Adrenal gland (tissue), 12 donors: ENCODE data around the gene PPP6R2. TPM values are rescaled to one million over a fixed set of nuclear protein-coding genes. Genes with fewer than 3 reads are reported as not detected.
A peak's percentile ranks its signal among the peaks of the same experiment; 100 is the strongest.

Experiments used
- DNase-seq, 7 donors: peaks; one replicate each; pipeline ENCODE4 v3.0.0-alpha.2; 2019 to 2020
- H3K27ac ChIP-seq, 5 donors: fragments of 200-600 bp; sonication (generic) in 4 of 5; 1 replicate in 3 of 5; 2 replicates in 2 of 5; pipeline versions ENCODE4 v1.5.1 to v1.8.0; 2016 to 2020; ENCODE audit warnings: mild to moderate bottlenecking in 1 of 5
- H3K27me3 ChIP-seq: fragments of 200-600 bp; 2 replicates; pipeline ENCODE4 v1.8.0; 2021
- H3K36me3 ChIP-seq, 2 donors: fragments of 200-600 bp; replicated peaks in 1 of 2; 1 replicate in 1 of 2; 2 replicates in 1 of 2; pipeline versions ENCODE4 v1.5.1 to v1.8.0; 2018 to 2022
- H3K4me1 ChIP-seq, 2 donors: fragments of 200-600 bp; replicated peaks in 1 of 2; 1 replicate in 1 of 2; 2 replicates in 1 of 2; pipeline versions ENCODE4 v1.5.1 to v1.8.0; 2018 to 2021
- H3K4me3 ChIP-seq, 4 donors: fragments of 200-600 bp; sonication (generic) in 3 of 4; one replicate each; pipeline ENCODE4 v1.5.1; 2016 to 2018
- H3K9me3 ChIP-seq, 3 donors: fragments of 200-600 bp; sonication (generic) in 1 of 3; replicated peaks in 1 of 3; 1 replicate in 2 of 3; 2 replicates in 1 of 3; pipeline versions ENCODE4 v1.5.1 to v1.8.0; 2016 to 2021
- POLR2A ChIP-seq, 2 donors: fragments of 450-650 bp; IDR thresholded peaks; one replicate each; pipeline ENCODE4 v1.6.1; 2017; ENCODE audit warnings: antibody characterized with exemption in 2 of 2, mild to moderate bottlenecking in 2 of 2, moderate library complexity in 1 of 2
- WGBS, 4 donors: extraction: QIAGEN DNeasy Blood & Tissue Kit in 2 of 4; methylation state at CpG; one replicate each; pipeline versions ENCODE4 v1.1.5 to v1.1.7; 2013 to 2017; 5-methylcytosine and 5-hydroxymethylcytosine counted together
- intact Hi-C, 2 donors: fragments of 100-400 bp; cut with DNase I; formaldehyde crosslinking; loops; one replicate each; pipeline versions ENCODE4 v1.14.1 to v1.15.0; 2022 to 2023
- polyA plus RNA-seq, 3 donors: library from polyadenylated mRNA; stranded (reverse); fragments of 200-250 nt in 2 of 3; fragments of 350-450 nt in 1 of 3; fragmentation: Illumina TruSeq in 1 of 3; extraction: RNeasy Lipid Tissue Mini Kit (QIAGEN cat#74804) in 1 of 3; gene quantifications; one replicate each; pipeline ENCODE4 v1.2.3, GENCODE V29; 2013 to 2014
- total RNA-seq, 9 donors: library from RNA; depleted of rRNA in 4 of 9; stranded (reverse); fragments of >200 nt in 4 of 9; fragments of 120-200 nt in 1 of 9; fragmentation: NEBNext Ultra II Directional in 1 of 9; extraction: Animal tissue kit (Norgen Biotek cat#: 25700) in 1 of 9; gene quantifications; one replicate each; pipeline versions ENCODE4 v1.1.0 to v1.2.4, GENCODE V29; 2013 to 2023
- TF ChIP-seq, protein P1 (sequence below), 6 experiments: fragments of 450-650 bp in 4 of 6; fragments of 200-600 bp in 2 of 6; sonication (generic) in 1 of 6; IDR thresholded peaks; 1 replicate in 5 of 6; 2 replicates in 1 of 6; pipeline versions ENCODE4 v1.5.1 to v1.8.0; 2016 to 2021; ENCODE audit warnings: antibody characterized with exemption in 6 of 6, mild to moderate bottlenecking in 2 of 6, moderate library complexity in 1 of 6
- donor health status: healthy with polysubstance abuse.
- donor health status: Bipolar disorder and iron deficiency.
- donor health status: DM: yes; HTN: yes; CAD: no.
- donor health status: DM: no; HTN: no; CAD: no.
- donor health status: DM: no; HTN: no; CAD: no.
- donor health status: DM: yes; HTN: yes; CAD: no.

Gene PPP6R2
- total and polyA plus RNA-seq, 12 donors = 19.6 to 129 (median 73.0) TPM

DNA sequence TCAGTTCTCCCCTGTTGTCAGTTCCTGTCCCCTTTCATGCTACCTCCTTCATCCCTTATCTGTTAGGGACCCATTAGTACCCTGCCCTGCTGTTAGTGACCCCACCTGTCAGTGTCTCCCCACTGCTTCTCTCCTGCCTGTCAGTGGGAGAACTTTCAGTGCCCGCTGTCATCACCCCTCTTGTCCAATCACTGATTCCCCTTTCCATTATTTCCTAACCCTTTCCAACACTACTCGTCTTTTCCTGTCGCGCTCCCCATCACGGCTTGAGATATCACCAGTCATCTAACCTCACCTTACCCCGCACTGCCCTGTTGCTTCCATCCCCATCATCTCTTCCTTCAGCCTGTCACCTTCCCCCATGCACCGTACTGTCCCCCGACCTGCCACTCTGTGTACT, 4.0 kb downstream of the PPP6R2 start:
- peak overlapping the region in 1 of 5 donors; percentile 16 for H3K27ac ChIP-seq
- TF ChIP-seq, protein P1, sequence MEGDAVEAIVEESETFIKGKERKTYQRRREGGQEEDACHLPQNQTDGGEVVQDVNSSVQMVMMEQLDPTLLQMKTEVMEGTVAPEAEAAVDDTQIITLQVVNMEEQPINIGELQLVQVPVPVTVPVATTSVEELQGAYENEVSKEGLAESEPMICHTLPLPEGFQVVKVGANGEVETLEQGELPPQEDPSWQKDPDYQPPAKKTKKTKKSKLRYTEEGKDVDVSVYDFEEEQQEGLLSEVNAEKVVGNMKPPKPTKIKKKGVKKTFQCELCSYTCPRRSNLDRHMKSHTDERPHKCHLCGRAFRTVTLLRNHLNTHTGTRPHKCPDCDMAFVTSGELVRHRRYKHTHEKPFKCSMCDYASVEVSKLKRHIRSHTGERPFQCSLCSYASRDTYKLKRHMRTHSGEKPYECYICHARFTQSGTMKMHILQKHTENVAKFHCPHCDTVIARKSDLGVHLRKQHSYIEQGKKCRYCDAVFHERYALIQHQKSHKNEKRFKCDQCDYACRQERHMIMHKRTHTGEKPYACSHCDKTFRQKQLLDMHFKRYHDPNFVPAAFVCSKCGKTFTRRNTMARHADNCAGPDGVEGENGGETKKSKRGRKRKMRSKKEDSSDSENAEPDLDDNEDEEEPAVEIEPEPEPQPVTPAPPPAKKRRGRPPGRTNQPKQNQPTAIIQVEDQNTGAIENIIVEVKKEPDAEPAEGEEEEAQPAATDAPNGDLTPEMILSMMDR (IDR thresholded peaks at IDR 0.05) = no peak
- no peak for TF ChIP-seq POLR2A (IDR thresholded peaks at IDR 0.05)
- intact Hi-C loops = no loop called here

DNA sequence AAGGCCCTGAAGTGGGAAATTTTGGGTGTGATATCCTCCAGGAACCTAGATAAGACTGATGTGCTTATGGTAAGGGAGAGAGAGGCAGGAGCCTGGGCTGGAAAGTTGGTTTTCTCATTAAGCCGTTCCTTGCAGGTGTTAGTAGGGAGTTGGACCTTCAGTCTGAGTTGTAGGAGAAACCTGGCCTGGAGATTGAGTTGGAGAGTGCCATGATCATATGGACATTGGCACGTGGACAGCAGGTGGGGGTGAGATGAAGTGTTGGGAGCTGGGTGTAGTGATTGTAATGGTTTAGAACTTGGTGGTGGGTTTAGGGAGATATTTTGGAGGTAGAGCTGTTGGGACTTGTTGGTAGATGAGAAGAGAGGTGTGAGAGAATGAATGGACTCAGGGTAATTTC, 4.9 kb downstream of the PPP6R2 start:
- no peaks in the 10 kb centered on the region for H3K36me3 ChIP-seq
- H3K27me3 ChIP-seq = no peaks in the 10 kb centered on the region
- no peaks in the 10 kb centered on the region for H3K9me3 ChIP-seq
- TF ChIP-seq POLR2A (IDR thresholded peaks at IDR 0.05) = no peak
- TF ChIP-seq, protein P1 (IDR thresholded peaks at IDR 0.05) = no peak
- intact Hi-C loops = no loop called here
- H3K4me3 ChIP-seq = no peak overlapping the region
- 65 to 79% (median 73%) methylated on average over 2 of the region's 2 CpGs for WGBS, 4 donors
- H3K27ac ChIP-seq = no peak overlapping the region
- H3K4me1 ChIP-seq = peaks cover 0 to 5% of the 10 kb centered on the region in 2 donors
- DNase-seq = no peak

More for the DNA sequence above, 4.0 kb downstream of the PPP6R2 start:
- no peak for DNase-seq
- peaks cover 6 to 11% of the 10 kb centered on the region in 2 donors for H3K4me1 ChIP-seq
- no peak overlapping the region for H3K4me3 ChIP-seq
- no peaks in the 10 kb centered on the region for H3K27me3 ChIP-seq
- no peaks in the 10 kb centered on the region for H3K9me3 ChIP-seq
- no peaks in the 10 kb centered on the region for H3K36me3 ChIP-seq
- WGBS, 4 donors = 74 to 78% (median 77%) methylated on average over 8 of the region's 8 CpGs

DNA sequence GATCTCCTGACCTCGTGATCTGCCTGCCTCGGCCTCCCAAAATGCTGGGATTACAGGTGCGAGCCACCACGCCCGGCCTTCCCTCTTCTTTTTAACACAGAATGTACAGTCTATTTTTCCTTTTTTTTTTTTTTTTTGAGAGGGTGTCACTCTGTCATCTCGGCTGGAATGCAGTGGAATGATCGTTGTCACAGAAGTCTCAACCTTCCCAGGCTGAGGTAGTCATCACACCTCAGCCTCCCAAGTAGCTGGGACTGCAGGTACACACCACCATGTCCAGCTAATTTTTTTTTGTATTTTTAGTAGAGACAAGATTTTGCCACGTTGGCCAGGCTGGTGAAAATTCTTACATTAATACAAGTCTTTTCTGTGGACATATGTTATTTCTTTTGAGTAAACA, 13.1 kb downstream of the PPP6R2 start:
- Histone ChIP-seq H3K4me3 (no peak overlapping the region), H3K4me1 (peaks cover 0 to 3% of the 10 kb centered on the region in 2 donors), H3K27ac (no peak overlapping the region), H3K27me3 (no peaks in the 10 kb centered on the region), H3K9me3 (no peaks in the 10 kb centered on the region), H3K36me3 (peaks cover 0 to 4% of the 10 kb centered on the region in 2 donors)
- TF ChIP-seq, protein P1 (IDR thresholded peaks at IDR 0.05) = no peak
- no peak for TF ChIP-seq POLR2A (IDR thresholded peaks at IDR 0.05)
- no peak for DNase-seq
- intact Hi-C loops = no loop called here
- 89 to 95% (median 92%) methylated on average over 8 of the region's 8 CpGs for WGBS, 4 donors

DNA sequence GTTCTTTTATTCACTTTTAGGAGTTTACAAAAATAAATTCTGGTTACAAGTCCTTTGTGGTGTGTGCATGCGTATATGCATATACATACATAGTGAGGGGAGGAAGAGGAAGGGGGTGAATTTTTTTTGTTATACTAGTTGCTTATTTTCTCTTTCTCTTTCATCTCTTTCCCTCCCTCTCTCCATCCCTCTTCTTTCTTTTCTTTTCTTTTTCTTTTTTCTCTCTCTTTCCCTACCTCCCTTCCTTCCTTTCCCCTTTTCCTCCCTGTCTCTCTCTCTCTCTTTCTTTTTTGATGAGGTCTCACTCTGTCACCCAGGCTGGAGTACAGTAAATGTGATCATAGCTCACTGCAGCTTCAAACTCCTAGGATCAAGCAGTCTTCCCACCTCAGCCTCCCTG, 14.1 kb downstream of the PPP6R2 start:
- H3K9me3 ChIP-seq = no peaks in the 10 kb centered on the region
- no peak for TF ChIP-seq POLR2A (IDR thresholded peaks at IDR 0.05)
- TF ChIP-seq, protein P1 (IDR thresholded peaks at IDR 0.05) = no peak
- H3K27ac ChIP-seq = no peak overlapping the region
- H3K36me3 ChIP-seq = peaks cover 0 to 4% of the 10 kb centered on the region in 2 donors
- intact Hi-C loops = no loop called here
- DNase-seq = no peak
- peaks cover 5 to 12% of the 10 kb centered on the region in 2 donors for H3K4me1 ChIP-seq
- no peak overlapping the region for H3K4me3 ChIP-seq
- H3K27me3 ChIP-seq = no peaks in the 10 kb centered on the region
- whole genome bisulfite sequencing, 4 donors = 88 to 100% (median 93%) methylated on average over 1 of the region's 1 CpG
